EL (cell line): ENCODE data around the gene KIF16B.
"Not testable (repeated sequence)": the region's sequence is repeated elsewhere in the genome, so short reads cannot be mapped to it uniquely, and the experiment has no call there.

ENCODE experiments used
- DNase-seq: peaks from one replicate; pipeline ENCODE4 v3.0.0-alpha.2; 2016

The KIF16B gene, protein sequence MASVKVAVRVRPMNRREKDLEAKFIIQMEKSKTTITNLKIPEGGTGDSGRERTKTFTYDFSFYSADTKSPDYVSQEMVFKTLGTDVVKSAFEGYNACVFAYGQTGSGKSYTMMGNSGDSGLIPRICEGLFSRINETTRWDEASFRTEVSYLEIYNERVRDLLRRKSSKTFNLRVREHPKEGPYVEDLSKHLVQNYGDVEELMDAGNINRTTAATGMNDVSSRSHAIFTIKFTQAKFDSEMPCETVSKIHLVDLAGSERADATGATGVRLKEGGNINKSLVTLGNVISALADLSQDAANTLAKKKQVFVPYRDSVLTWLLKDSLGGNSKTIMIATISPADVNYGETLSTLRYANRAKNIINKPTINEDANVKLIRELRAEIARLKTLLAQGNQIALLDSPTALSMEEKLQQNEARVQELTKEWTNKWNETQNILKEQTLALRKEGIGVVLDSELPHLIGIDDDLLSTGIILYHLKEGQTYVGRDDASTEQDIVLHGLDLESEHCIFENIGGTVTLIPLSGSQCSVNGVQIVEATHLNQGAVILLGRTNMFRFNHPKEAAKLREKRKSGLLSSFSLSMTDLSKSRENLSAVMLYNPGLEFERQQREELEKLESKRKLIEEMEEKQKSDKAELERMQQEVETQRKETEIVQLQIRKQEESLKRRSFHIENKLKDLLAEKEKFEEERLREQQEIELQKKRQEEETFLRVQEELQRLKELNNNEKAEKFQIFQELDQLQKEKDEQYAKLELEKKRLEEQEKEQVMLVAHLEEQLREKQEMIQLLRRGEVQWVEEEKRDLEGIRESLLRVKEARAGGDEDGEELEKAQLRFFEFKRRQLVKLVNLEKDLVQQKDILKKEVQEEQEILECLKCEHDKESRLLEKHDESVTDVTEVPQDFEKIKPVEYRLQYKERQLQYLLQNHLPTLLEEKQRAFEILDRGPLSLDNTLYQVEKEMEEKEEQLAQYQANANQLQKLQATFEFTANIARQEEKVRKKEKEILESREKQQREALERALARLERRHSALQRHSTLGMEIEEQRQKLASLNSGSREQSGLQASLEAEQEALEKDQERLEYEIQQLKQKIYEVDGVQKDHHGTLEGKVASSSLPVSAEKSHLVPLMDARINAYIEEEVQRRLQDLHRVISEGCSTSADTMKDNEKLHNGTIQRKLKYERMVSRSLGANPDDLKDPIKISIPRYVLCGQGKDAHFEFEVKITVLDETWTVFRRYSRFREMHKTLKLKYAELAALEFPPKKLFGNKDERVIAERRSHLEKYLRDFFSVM (N-terminal part only)

DNA sequence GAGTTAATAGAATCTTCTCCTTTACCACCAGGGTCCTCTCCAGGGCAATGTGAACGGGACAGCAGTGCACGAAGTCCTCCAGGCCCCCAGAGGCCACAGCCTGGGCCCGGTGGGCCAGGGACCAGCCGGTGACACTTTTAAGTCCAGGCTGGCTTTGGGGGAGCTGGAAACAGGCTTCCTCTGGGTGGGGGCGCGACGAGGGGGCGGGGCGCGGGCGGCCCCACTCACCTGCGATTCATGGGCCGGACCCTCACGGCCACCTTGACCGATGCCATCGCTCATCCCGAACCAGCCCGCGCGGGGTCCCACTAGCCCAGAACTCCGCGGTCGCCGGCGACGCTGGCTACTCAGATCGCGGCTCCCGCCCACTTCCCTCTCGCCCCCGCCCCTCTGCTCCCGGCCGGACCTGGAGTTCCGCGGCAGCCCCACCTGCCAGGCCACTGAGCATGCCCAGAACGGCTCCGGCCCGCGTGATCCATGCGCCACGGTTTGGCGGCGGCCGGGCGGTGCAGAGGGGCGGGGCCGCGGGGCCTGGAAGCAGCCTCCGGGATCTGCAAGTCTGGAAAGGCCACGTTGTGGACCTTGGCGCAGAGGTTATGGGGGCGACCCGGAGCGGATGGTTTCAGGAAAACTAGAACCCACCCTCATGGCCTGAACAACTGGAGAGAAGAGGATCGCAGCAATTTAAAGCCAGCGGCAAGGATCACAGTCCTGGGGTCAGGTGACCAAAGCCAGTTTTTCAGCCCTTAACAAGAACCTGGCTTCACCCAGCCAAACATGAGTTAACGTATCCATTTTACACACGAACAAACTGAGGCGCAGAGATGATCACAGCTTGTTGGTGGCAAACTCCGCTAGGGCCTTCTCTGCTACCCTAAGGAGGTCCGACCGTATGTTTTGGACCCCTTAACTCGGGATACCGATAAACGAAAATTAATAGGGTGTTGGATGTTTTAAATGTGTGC lies at the start of gene KIF16B:
KIF16B (minus strand) TSS at position 448 of the 965 bp plus-strand sequence; CDS start at position 275, 173 bp downstream.
- peak; percentile 87 for DNase-seq

DNA sequence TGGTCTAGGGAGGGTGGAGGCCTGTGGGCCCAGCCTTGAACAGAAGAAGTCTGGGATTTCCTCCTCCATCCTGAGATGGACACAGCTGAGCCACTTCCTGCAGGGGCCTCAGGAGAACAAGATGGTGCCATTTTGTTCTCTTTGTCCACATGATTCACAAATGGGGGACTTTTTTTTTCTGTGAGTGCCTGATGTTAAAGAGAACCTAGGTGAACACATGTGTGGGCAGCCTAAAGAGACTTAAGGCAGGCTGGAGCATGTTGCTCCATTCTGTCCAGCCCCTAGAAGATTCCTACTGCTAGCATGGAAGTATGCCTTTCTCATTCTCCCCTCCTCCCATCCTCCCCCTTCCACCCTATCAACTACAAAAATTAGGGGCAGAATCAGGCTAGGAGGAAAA lies 49.3 kb upstream of the KIF16B start:
- DNase-seq: no peak

DNA sequence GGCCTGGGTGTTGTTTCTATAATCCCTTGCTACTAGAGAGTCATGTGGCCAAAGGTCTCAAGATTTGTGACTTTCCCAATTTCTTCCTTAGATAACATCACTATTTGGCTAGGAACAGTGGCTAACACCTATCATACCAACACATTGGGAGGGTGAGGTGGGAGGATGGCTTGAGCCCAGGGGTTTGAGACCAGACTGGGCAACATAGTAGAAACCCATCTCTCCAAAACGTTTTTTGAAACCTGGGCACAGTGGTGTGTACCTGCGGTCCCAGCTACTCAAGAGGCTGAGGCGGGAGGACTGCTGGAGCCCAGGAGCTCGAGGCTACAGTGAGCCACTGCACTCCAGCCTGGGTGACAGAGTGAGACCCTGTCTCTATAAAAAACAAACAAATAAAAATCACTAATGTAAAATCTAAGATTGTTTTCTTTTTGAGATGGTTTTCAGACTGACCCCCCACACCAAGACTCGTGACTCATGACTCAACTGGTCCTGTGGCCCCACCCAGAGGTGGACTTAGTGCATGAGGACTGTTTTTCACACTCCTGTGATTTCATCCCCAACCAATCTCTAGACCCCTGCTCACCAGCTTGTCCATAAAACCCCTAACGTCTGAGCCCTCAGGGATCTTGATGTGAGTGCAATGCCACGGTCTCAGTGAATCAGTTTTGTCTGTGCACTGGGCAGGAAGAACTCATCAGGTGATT lies 48.3 kb upstream of the KIF16B start:
- DNase-seq: no peak

DNA sequence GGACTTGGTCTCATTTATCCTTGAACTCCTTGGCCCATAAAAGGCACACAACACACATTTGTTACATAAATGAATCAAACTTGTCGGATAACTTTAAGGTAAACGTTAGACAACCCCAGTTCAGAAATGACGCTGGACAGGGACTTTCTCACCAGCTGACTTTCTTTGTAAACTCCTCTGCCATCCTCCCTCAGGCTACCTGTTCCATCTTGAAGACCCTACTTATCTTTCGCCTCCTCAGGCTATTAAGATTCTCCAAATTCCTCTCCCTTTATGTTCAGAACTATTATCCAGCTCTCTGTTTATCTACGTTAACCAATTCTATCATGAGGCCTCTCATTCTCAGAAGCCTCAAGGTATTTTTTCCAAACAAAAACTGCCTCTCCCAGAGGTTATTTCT lies 47.7 kb upstream of the KIF16B start:
- no peak for DNase-seq

DNA sequence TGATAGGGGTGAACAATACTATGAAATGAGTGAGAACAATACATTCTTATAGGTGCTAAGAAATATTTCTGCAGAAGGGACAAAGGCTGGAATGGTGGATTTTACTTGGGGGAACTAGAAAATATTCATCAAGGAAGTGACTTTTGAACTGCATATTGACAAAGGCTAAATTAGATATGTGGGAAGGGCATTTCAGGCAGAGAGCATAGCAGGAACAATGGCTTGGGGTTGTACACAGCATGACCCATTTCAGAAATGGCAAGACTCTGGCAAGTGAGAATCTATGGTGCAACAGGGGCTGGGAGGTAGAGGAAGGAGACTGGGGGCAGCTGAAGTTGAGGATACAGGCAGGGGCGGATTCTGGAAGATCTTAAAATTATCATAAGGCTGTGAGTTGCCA lies 46.7 kb upstream of the KIF16B start:
- no peak for DNase-seq

DNA sequence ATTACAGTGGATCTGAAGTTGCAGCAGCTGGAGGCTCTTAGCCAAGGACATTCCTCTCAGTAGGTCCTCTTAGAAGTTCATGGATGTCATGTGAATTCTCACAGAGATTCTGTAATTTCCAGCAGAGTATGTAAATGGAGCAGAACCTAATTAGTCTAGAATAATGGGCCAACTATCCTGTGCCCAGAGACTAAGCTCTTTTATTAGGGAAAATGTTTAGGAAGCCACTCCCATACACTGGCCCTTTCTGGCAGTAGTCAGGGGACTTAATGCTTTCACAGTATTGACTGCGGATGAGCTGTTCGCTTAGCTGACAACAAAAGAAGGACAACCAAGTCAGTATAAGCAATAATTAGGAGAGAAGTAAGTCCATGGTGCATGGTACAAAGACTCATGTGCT lies 43.8 kb upstream of the KIF16B start:
- DNase-seq: no peak

DNA sequence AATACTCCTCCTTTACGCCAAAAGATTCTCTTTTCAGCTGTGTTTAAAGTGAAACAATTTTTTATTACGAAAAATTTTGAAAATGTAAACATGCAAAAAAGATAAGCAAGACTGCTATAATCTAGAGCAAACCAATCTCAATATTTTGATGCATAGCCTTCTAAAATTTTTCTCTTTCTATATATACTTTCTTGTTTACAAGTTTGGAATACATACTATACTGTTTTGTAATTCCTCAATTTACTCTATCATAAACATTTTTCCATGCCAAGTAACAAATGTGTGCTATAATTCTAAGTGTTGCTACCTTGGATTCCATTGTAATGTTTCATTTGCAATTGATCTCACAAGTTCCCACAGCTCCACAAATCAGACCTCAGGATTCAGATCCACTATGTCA lies 43.1 kb upstream of the KIF16B start:
- no peak for DNase-seq

DNA sequence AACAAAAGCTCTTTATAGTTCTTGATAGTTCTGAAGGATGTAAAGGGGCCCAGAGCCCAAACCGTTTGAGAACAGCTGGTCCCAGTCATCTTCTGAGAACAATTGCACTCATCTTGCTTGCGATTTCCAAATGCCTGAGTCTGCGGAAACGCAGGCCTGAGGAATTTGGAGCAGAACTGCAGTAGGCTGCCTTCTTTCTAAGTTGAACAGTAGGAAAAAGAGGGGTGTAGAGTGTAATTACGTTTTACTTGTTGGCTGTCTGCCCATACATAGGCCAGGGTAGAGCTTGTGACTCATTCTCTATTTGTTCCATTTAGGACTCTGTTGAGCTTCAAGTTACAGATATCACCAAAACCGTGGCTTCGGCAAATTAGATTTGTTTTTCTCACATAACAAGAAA lies 42.0 kb upstream of the KIF16B start:
- DNase-seq: peak; percentile 31

DNA sequence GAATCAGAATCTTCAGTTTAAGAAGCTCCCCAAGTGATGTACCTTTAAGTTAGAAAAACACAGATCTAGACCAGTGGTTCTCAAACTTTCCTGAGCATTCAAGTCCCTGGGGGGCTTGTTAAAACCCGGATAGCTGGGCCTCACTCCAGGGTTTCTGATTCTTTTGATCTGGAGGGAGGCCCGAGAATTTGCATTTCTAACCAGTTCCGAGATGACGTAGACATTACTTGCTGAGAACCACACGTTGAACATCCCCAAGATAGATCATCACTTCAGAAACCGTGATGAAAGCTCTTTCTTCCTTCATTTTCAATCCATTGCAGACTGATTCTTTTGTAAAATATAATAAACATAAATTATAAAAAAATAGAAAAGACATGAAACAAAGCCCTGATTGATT lies 40.7 kb upstream of the KIF16B start:
- no peak for DNase-seq

DNA sequence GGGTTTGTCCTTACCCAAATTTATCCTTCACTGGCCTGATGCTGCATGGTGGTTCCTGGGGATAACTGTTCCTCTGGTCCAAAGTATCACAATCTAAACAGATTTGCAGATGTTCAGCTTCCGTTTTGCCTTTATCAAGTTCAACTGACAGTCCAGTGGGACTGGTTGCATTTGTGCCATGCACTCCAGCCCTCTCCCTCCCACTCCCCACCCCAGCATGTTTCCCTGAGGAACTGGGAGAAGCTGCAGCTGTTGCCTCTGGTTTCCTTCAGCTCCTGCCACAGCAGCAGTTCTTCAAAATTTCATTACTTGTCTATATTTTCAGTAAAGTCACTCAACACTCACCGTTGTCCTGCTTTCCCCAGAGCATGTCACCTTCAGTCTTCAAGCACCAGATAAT lies 39.5 kb upstream of the KIF16B start:
- DNase-seq: no peak

DNA sequence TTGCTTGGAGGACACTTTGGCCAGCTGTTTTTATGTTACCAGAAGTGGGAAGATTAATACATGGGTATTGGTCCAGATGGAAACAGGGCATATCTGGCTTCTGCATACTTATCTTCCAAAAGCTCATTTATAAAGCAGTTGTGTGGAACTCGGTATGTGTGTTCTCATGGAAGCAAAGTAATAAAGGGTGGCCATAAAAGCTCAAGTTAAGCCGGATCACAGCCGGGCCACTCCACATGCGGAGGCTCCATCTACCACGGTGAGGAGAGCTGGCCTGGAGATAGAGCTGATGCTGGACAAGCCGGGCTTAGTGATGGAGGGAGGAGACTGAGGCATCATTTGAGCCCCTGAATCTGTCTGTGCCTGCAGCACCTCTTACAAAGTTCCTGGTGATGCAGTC lies 38.6 kb upstream of the KIF16B start:
- DNase-seq: no peak

DNA sequence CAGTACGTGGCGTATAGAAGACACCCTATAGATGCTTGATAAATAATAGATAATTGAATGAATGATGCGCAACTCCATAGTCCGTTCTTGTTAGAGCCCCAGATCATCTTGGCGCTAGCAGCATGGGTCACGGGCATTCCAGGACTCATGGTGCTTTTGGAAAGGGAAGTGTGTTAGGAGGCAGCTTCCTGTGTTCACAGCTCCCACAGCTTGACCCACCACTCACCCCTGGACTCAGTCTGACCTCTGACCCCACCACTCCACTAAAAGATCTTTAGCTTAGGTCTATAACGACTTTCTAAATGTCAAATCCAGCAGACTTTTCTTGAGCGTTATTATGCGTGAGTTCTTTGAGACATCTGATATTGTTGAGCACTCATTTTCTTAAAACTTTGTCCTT lies 35.8 kb upstream of the KIF16B start:
- no peak for DNase-seq

DNA sequence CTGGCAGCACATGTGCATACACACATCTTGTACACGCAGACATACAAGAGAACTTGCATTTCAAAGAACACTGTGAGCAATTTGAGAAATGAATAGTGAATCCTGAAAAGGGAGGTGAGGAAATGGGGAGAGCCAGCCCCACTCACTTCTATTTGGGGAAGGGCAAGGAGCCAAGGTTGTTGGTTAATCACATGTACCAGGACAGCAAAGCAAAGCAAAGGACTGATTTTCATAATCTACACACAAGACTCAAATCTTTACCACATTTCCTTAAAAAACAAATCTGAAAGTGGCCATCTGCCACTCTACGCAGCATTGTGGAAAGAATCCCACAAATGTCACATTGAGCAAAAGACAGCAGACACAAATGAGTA lies 35.0 kb upstream of the KIF16B start:
- DNase-seq: no peak

DNA sequence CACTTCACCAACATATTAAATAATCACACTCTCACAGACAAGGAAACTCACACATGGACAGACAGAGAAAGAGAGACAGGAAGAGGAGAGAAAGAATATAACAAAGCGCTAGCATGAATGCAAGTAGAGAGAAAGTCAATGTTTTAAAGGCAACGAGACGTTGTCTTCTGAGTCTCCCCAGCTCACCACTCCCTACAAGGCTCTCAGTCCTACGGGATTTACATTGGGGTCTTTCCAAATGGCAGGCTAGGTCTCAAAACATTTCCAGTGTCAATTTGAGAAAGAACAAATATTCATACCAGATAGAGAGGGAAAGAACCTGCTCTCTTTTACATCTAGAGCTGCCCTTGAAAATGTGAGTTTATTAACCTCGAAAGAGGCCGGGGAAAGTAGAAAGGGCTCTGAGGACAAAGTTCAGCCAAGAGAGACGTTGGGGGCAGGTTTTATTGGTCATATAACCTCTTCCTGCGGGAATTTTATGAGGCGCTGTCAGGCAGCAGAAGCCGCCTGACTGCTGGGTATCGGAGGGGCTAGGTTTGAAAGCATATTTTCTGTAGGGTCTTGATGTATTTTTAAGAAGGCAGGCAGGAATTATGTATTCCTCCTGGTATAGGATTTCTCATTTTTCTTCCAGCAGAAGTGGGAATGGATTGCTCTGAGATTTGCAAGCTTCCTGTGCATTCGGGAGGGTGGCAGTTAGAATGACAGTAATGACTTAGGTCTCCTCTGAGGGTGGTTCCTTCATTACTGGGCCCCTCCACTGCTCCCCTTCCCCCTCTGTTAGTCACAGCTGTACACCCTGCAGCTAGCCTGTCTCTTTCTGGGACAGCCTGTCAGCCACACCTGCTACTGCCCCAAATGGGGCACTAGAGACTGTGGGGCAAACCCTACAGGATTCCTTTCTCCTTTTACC lies 34.4 kb upstream of the KIF16B start:
- DNase-seq: no peak

DNA sequence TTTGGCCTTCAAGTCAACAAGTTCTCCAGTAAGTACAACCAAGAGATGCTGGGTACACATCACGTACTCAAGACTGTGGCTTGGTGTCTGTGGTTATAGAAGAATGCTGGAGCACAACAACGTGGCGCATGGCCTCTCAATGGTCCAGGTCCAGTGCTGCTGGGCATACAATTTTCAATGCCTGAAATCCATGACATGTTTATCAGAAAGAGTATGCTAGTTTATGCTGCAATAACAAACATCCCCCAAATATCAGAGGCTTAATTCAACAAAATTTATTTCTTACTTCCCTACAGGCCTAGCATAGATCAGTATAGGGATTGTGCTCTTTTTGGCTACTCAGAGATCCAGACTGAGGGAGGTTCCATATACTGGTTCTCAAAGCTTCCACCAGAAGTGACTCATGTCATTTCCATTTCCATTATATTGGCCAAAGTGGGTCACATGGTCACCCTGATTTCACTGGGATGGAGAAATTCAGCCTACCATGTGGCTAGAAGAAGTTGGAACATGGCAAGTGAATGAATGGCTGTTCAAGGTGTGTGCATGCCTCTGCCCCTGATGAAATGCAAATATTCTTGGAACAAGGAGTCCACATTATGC lies 33.3 kb upstream of the KIF16B start:
- DNase-seq: no peak

DNA sequence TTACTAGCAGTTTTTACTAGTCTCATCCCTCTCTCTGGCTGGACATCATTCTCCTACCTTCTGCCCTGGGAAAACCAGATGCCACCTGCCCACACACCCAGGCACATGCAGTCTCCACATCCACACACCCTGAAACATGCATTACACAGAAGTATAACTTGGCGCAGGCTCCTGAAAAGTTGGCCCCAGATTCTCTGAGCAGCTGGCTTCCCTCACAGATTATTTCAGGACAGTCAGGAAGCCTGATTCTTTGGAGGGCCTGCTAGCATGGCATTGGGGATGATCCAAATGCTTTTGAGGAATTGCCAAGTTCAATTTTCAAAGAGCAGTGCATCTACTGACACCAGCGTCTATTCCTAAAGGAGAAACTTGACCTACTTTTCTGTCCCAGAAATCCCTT lies 27.8 kb upstream of the KIF16B start:
- DNase-seq: no peak

DNA sequence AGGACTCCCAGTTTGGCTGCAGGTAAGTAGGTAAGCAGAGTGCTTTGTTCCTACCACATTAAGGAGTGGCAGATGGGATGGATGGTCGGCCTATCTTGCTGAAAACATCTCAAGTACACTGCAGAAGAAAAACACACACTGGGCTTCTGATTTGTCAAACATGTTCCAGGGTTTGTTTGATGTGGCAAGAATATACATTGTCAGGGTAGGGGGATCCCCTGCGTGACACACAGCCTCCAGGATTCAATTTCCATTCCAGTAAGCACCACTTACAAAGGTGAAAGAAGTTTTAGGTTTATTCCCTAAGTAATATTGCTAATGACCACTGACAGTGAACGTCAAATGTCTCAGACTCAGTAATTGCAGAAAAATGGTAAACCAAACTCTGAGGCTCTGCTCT lies 26.0 kb upstream of the KIF16B start:
- no peak for DNase-seq

DNA sequence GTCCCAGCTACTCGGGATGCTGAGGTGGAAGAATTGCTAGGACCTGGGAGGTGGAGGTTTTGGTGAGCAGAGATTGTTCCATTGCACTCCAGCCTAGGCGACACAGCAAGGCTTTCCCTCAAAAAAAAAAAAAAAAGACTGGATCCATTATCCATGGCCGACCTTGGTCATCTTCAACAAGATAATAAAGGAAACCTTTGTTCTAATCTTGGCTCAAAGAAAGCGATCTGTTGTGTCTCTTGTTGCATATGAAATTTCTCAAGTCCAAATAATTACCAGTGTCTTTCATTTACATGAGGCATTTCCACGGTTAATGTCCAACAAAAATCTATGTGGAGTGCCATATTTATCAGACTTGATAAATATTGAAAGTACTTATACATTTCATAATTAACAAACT lies 23.7 kb upstream of the KIF16B start:
- no peak for DNase-seq

DNA sequence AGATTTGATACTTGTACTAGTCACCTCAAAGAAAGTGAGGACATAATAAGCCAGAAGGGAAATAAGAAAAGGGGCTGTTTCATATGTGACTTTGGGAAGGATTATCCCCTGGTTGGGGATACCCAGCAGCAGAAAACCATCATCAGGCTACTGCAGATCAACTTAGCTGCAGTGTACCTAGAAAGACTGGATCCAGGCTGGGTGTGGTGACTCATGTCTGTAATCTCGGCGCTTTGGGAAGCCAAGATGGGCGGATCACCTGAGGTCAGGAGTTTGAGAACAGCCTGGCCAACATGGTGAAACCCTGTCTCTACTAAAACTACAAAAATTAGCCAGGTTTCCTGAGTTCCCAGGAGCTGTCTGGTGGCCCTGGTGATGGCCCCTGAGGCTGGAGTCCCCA lies 23.2 kb upstream of the KIF16B start:
- not testable (repeated sequence) for DNase-seq

DNA sequence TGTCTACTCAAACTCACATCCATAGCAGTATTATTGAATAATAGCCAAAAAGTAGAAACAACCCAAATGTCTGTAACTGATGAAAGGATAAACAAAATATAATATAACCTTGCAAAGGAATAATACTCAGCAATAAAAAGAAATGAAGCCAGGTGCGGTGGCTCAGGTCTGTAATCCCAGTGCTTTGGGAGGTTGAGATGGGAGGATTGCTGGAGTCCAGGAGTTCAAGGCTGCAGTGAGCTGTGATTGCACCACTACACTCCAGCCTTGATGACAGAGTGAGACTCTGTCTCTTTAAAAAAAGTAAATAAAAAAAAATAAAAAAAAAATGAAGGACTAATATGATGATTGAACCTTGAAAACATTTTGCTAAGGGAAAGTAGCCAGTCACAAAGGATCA lies 22.1 kb upstream of the KIF16B start:
- DNase-seq: no peak
